Ishikawa (cell line): ENCODE measurements around the gene HOMER3.

Source experiments
- CEBPB ChIP-seq: IDR thresholded peaks from 2 replicates; pipeline ENCODE4 v1.6.1; 2012
- CREB1 ChIP-seq: IDR thresholded peaks from 2 replicates; pipeline ENCODE4 v1.6.1; 2012; ENCODE audit warnings: low read depth
- EGR1 ChIP-seq: IDR thresholded peaks from 2 replicates; pipeline ENCODE4 v1.6.1; 2012
- EP300 ChIP-seq: IDR thresholded peaks from 2 replicates; pipeline ENCODE4 v1.6.1; 2012; ENCODE audit warnings: borderline replicate concordance
- FOXM1 ChIP-seq: IDR thresholded peaks from 2 replicates; pipeline ENCODE4 v1.6.1; 2012; ENCODE audit warnings: low read depth, borderline replicate concordance
- NFIC ChIP-seq: IDR thresholded peaks from 2 replicates; pipeline ENCODE4 v1.6.1; 2012
- RAD21 ChIP-seq: IDR thresholded peaks from 2 replicates; pipeline ENCODE4 v1.6.1; 2012; ENCODE audit warnings: low read depth
- TAF1 ChIP-seq: IDR thresholded peaks from 2 replicates; pipeline ENCODE4 v1.6.1; 2012; ENCODE audit warnings: low read depth, mild to moderate bottlenecking
- TCF12 ChIP-seq: IDR thresholded peaks from 2 replicates; pipeline ENCODE4 v1.6.1; 2012; ENCODE audit warnings: low read depth
- TEAD4 ChIP-seq: IDR thresholded peaks from 2 replicates; pipeline ENCODE4 v1.6.1; 2012
- YY1 ChIP-seq: IDR thresholded peaks from 2 replicates; pipeline ENCODE4 v1.6.1; 2012; ENCODE audit warnings: low read depth
- ZBTB7A ChIP-seq: IDR thresholded peaks from 2 replicates; pipeline ENCODE4 v1.6.1; 2012; ENCODE audit warnings: low read depth
- TF ChIP-seq, protein P1 (sequence below): IDR thresholded peaks from 2 replicates; pipeline ENCODE4 v1.6.1; 2012
- TF ChIP-seq, protein P2 (sequence below): IDR thresholded peaks from 2 replicates; pipeline ENCODE4 v1.6.1; 2012
- TF ChIP-seq, protein P3 (sequence below): IDR thresholded peaks from 2 replicates; pipeline ENCODE4 v1.6.1; 2012; ENCODE audit warnings: low read depth, mild to moderate bottlenecking

HOMER3 gene

DNA sequence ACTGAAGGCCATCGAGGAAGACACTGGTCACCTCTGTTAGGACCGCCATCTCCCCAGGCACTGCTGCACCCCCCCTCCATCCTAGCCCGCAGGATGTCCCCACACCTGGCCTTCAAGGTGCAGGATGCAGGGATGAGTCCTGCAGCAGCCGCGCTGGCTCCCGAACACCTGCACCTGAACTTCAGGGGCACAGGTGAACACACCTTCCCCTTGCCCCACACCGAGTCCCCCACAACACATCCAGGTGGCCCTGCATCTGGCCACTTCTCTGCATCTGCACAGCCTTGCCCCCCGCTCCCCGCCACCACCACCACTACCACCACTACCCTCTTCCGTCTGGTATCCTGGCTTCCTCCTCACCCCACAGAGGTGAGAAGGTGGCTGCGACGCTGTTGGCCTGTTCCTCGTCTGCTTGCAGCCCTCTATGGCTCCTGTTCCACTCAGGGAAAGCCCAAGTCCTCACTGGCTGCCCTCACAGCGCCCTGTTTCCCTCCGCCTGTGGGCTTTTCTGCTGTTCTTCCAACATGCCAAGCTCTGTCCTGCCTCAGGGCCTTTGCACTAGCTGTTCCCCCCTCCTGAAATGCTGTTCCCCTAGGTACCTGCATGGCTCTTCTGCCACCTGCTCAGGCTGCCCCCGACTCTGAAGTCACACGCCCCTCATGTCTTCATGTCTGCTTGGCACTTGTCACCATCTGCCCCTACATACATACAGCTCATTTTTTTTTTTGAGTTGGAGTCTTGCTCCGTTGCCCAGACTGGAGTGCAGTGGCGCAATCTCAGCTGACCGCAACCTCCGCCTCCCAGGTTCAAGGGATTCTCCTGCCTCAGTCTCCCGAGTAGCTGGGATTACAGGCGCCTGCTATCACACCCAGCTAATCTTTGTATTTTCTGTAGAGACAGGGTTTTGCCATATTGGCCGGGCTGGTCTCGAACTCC lies 43.7 kb downstream of the HOMER3 start:
- TF ChIP-seq TEAD4 (no peak), ZBTB7A (no peak), YY1 (no peak), CREB1 (no peak), TAF1 (no peak), FOXM1 (no peak), EGR1 (no peak), EP300 (no peak), CEBPB (no peak), TCF12 (no peak), RAD21 (no peak), NFIC (no peak)
- TF ChIP-seq, protein P1, sequence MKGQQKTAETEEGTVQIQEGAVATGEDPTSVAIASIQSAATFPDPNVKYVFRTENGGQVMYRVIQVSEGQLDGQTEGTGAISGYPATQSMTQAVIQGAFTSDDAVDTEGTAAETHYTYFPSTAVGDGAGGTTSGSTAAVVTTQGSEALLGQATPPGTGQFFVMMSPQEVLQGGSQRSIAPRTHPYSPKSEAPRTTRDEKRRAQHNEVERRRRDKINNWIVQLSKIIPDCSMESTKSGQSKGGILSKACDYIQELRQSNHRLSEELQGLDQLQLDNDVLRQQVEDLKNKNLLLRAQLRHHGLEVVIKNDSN, result no peak
- TF ChIP-seq, protein P2, sequence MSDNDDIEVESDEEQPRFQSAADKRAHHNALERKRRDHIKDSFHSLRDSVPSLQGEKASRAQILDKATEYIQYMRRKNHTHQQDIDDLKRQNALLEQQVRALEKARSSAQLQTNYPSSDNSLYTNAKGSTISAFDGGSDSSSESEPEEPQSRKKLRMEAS, result no peak

DNA sequence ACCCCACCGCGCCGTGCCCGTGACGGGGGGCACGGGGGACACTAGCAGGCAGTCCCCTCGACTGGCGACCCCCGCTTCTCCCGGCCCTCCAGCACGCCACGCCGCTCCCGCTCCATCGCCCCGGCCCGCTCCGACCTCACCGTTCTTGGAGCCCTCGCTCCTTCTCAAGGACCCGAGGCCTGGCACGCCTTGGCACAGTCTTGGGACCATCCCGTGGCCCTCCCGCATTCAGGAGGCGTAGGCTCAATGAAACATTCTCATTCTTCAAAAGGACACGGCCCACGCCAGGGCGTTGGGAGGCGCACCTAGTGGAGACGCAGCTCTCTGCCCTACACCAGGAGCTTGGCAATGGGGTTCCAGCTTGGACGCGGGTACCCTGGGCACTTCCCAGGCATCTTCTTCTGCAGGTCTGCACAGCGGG lies 44.6 kb downstream of the HOMER3 start:
- TF ChIP-seq ZBTB7A (no peak), RAD21 (no peak), TAF1 (no peak)
- TF ChIP-seq, protein P2, result no peak

DNA sequence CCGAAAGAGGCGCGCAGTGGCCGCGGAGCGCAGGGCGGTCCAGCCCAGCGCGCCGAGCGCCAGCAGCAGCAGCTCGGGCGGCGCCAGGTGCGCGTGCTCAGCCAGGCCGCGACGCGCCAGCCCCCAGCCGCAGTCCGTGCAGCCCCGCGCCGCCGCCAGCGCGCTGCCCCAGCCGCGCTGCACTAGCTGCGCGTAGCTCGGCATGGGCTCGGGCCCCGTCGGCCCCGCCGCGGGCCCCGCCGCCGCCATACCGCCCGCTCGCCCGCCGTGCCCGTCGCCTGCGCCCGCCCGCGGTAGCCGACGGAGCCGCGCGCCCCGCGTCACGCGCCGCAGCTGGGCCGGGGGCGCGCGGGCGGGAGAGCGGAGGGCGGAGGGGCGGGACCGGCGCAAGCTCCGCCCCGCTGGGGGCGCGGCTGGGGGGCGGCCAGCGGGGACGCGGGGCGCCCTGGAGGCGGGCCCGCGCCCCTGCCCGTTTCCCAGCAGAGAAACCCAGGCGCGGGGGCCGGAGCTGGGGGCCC lies 45.1 kb downstream of the HOMER3 start, which contains the start of gene CERS1:
Gene CERS1, minus strand, starts transcription at position 335 of the 518 bp plus-strand sequence. Its CDS starts 86 bp downstream, at position 249.
- TF ChIP-seq, protein P2, result peak; percentile 22; the same call in 1 of the 2 replicates
- no peak for TF ChIP-seq NFIC
- TF ChIP-seq ZBTB7A, result peak; percentile 5; the same call in 1 of the 2 replicates
- no peak for TF ChIP-seq RAD21

DNA sequence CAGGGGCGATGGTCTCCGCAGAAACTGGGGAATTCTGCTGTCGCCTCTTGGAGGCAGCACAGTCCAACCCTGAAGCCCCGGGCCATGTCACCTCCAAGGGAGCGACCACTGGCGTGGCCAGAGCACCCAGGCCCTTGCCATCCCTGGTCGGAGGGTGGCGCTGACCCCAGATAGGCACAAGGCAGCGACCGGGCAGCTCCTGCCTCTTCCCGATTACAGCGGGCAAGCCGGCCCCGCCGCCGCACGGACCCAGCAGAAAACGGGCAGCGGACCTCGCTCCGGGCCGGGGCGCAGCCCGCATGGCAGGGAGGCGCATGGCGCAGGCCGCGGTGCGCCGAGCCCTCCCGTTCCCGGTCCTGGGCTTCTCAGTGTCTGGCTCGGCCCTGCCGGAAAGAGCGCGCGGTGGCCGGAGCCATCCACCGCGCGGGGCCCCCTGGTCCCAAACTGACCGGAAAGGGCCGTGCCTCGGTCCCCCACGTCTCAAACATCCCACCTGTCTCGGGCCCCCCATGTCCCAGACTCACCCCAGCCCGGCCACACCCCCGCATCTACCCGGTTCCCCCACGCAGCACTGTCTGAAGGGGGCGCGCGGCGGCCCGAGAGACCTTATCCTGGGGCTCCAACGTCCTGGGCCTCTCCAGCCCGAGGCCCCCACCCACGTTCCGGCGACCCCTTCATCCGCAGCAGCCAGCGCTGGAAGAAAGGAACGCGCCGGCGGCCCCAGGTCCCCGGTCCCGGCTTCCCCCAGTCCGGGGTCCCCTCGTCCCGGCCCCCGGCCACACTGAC lies 45.8 kb downstream of the HOMER3 start:
- TF ChIP-seq FOXM1, result no peak
- TF ChIP-seq, protein P2, result peak; percentile 40; the same call in 1 of the 2 replicates
- TF ChIP-seq TCF12, result no peak
- TF ChIP-seq, protein P1, result no peak
- no peak for TF ChIP-seq TEAD4
- TF ChIP-seq CREB1, result no peak
- TF ChIP-seq TAF1, result no peak
- TF ChIP-seq EGR1, result no peak
- TF ChIP-seq CEBPB, result no peak
- peak; percentile 78 for TF ChIP-seq ZBTB7A
- no peak for TF ChIP-seq EP300
- TF ChIP-seq RAD21, result peak; percentile 68
- no peak for TF ChIP-seq YY1
- TF ChIP-seq, protein P3, sequence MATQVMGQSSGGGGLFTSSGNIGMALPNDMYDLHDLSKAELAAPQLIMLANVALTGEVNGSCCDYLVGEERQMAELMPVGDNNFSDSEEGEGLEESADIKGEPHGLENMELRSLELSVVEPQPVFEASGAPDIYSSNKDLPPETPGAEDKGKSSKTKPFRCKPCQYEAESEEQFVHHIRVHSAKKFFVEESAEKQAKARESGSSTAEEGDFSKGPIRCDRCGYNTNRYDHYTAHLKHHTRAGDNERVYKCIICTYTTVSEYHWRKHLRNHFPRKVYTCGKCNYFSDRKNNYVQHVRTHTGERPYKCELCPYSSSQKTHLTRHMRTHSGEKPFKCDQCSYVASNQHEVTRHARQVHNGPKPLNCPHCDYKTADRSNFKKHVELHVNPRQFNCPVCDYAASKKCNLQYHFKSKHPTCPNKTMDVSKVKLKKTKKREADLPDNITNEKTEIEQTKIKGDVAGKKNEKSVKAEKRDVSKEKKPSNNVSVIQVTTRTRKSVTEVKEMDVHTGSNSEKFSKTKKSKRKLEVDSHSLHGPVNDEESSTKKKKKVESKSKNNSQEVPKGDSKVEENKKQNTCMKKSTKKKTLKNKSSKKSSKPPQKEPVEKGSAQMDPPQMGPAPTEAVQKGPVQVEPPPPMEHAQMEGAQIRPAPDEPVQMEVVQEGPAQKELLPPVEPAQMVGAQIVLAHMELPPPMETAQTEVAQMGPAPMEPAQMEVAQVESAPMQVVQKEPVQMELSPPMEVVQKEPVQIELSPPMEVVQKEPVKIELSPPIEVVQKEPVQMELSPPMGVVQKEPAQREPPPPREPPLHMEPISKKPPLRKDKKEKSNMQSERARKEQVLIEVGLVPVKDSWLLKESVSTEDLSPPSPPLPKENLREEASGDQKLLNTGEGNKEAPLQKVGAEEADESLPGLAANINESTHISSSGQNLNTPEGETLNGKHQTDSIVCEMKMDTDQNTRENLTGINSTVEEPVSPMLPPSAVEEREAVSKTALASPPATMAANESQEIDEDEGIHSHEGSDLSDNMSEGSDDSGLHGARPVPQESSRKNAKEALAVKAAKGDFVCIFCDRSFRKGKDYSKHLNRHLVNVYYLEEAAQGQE, result no peak
- no peak for TF ChIP-seq NFIC

DNA sequence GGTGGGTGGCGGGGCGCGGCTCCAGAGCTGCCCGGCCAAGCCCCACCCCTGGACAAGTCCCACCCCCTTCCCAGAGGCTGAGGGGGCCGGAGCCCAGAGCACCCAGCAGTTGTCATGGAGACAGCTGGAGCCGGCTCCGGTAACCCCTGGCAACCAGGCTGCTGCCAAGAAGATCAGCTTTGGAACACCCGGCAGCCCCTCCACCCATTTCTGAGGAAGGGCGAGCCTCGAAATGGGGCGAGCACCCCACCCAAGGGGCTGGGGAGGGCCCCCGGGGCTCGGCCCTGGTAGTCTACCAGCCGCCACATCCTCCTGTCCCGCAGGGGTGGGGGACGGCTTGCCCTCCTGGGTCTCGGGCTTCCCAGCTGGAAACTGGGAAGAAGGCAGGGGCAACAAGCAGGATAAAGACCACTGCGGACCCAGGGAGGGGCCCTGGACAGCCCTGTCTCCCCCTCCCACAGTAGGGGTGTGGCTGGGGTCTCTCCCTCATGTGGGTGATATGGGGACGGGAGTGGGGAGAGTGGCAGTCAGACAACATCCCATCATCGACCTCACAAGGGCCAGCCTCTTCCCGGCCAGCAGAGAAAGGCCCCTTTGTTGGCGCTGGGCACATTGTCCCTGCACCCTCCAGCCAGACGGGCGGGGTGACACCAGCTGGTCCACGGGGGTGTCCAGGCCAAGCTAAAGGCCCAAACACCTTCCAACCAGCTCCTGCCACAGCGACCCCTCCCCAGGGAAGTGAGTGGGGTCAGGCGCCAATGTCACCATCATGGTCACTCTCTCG lies 46.6 kb downstream of the HOMER3 start:
- TF ChIP-seq TCF12, result no peak
- TF ChIP-seq, protein P3, result no peak
- TF ChIP-seq RAD21, result no peak
- no peak for TF ChIP-seq YY1
- TF ChIP-seq FOXM1, result no peak
- no peak for TF ChIP-seq TAF1
- no peak for TF ChIP-seq ZBTB7A
- no peak for TF ChIP-seq CREB1
- no peak for TF ChIP-seq EGR1
- no peak for TF ChIP-seq NFIC
- TF ChIP-seq EP300, result no peak
- TF ChIP-seq, protein P2, result no peak
